Immature natural killer cell (primary cell): ENCODE measurements around the gene ZNF593. TPM values are rescaled to one million over a fixed set of nuclear protein-coding genes. Genes with fewer than 3 reads are reported as not detected.
A peak's percentile ranks its signal among the peaks of the same experiment; 100 is the strongest.

ENCODE experiments used
- DNase-seq, 3 donors: peaks; one replicate each; pipeline ENCODE4 v3.0.0; 2022; ENCODE audit warnings: mixed read lengths in 1 of 3
- H3K27ac Mint-ChIP-seq, 6 donors: one replicate each; pipeline ENCODE4 v1.8.0; 2020; ENCODE audit warnings: mixed read lengths in 6 of 6, mild to moderate bottlenecking in 5 of 6, inconsistent platforms in 4 of 6, moderate library complexity in 3 of 6
- H3K27me3 Mint-ChIP-seq, 3 donors: one replicate each; pipeline ENCODE4 v1.8.0; 2020 to 2021; ENCODE audit warnings: low read depth in 3 of 3, mild to moderate bottlenecking in 3 of 3, mixed read lengths in 3 of 3, moderate library complexity in 3 of 3, inconsistent platforms in 1 of 3
- H3K36me3 Mint-ChIP-seq, 3 donors: one replicate each; pipeline ENCODE4 v1.8.0; 2020; ENCODE audit warnings: mixed read lengths in 3 of 3, inconsistent platforms in 2 of 3, mild to moderate bottlenecking in 2 of 3
- H3K4me1 Mint-ChIP-seq, 2 donors: one replicate each; pipeline ENCODE4 v1.8.0; 2020; ENCODE audit warnings: inconsistent platforms in 2 of 2, mild to moderate bottlenecking in 2 of 2, mixed read lengths in 2 of 2, moderate library complexity in 1 of 2
- H3K4me3 Mint-ChIP-seq, 5 donors: one replicate each; pipeline ENCODE4 v1.8.0; 2020; ENCODE audit warnings: mild to moderate bottlenecking in 5 of 5, mixed read lengths in 5 of 5, inconsistent platforms in 3 of 5, moderate library complexity in 3 of 5
- H3K9me3 Mint-ChIP-seq, 6 donors: one replicate each; pipeline ENCODE4 v1.8.0; 2020; ENCODE audit warnings: mild to moderate bottlenecking in 6 of 6, mixed read lengths in 6 of 6, inconsistent platforms in 4 of 6, moderate library complexity in 3 of 6
- polyA plus RNA-seq, 3 donors: library from polyadenylated mRNA; unstranded; fragments of 300-500 nt; fragmentation: Illumina TruSeq; gene quantifications; one replicate each; pipeline ENCODE4 v1.2.3, GENCODE V29; 2021

Gene ZNF593
- polyA plus RNA-seq, 3 donors from 2014 or later = 11.3 to 31.4 (median 27.1) TPM

- Mint-ChIP-seq H3K9me3 (peaks cover 0 to 2% (median 0%) of the 10 kb centered on the region in 6 donors), H3K4me1 (peaks cover 4 to 6% of the 10 kb centered on the region in 2 donors), H3K27me3 (peaks cover 16 to 20% (median 19%) of the 10 kb centered on the region in 3 donors), H3K36me3 (no peaks in the 10 kb centered on the region), H3K4me3 (no peak overlapping the region), H3K27ac (no peak overlapping the region)
- no peak for DNase-seq
Measured at GRCh38 chr1:26158271-26158907, 11.3 kb upstream of the ZNF593 start.

GRCh38 chr1:26158908-26159742 lies 10.6 kb upstream of the ZNF593 start, which contains the start of gene FAM110D:
TSS of gene FAM110D (plus strand) at chr1:26159079. CDS start at chr1:26161292, 2,213 bp downstream.
- peaks cover 19 to 21% (median 21%) of the 10 kb centered on the region in 3 donors for H3K27me3 Mint-ChIP-seq
- DNase-seq = no peak
- H3K4me3 Mint-ChIP-seq = no peak within 1 kb of the TSS
- no peak within 1 kb of the TSS for H3K27ac Mint-ChIP-seq
- peaks cover 4 to 10% of the 10 kb centered on the region in 2 donors for H3K4me1 Mint-ChIP-seq
- peaks cover 0 to 2% (median 0%) of the 10 kb centered on the region in 6 donors for H3K9me3 Mint-ChIP-seq
- no peaks in the 10 kb centered on the region for H3K36me3 Mint-ChIP-seq

GRCh38 chr1:26159743-26160039 lies 10.0 kb upstream of the ZNF593 start:
- Mint-ChIP-seq H3K27me3 (peaks cover 20 to 21% (median 21%) of the 10 kb centered on the region in 3 donors), H3K36me3 (no peaks in the 10 kb centered on the region), H3K4me1 (peaks cover 4 to 10% of the 10 kb centered on the region in 2 donors), H3K4me3 (no peak overlapping the region), H3K9me3 (peaks cover 0 to 2% (median 0%) of the 10 kb centered on the region in 6 donors), H3K27ac (no peak overlapping the region)
- DNase-seq = no peak

GRCh38 chr1:26160527-26161414 lies 8.9 kb upstream of the ZNF593 start:
- H3K27me3 Mint-ChIP-seq = peaks cover 21 to 28% (median 21%) of the 10 kb centered on the region in 3 donors
- no peak overlapping the region for H3K27ac Mint-ChIP-seq
- H3K9me3 Mint-ChIP-seq = peaks cover 0 to 2% (median 0%) of the 10 kb centered on the region in 6 donors
- H3K36me3 Mint-ChIP-seq = no peaks in the 10 kb centered on the region
- peaks cover 4 to 13% of the 10 kb centered on the region in 2 donors for H3K4me1 Mint-ChIP-seq
- DNase-seq = no peak
- H3K4me3 Mint-ChIP-seq = peak overlapping the region in 2 of 5 donors; percentile 18 to 48

- H3K4me3 Mint-ChIP-seq = peak overlapping the region in 2 of 5 donors; percentile 34 to 62
- no peaks in the 10 kb centered on the region for H3K36me3 Mint-ChIP-seq
- DNase-seq = peak in 2 of 3 donors; percentile 18 to 23
- peaks cover 18 to 28% (median 24%) of the 10 kb centered on the region in 3 donors for H3K27me3 Mint-ChIP-seq
- H3K27ac Mint-ChIP-seq = no peak overlapping the region
- peaks cover 4 to 13% of the 10 kb centered on the region in 2 donors for H3K4me1 Mint-ChIP-seq
- peaks cover 0 to 2% (median 0%) of the 10 kb centered on the region in 6 donors for H3K9me3 Mint-ChIP-seq
Measured at GRCh38 chr1:26161415-26162219, 8.1 kb upstream of the ZNF593 start.

- Mint-ChIP-seq H3K4me3 (peak overlapping the region; percentile 12 to 62 (median 34)), H3K36me3 (no peaks in the 10 kb centered on the region), H3K4me1 (peaks cover 4 to 11% of the 10 kb centered on the region in 2 donors), H3K27me3 (peaks cover 16 to 29% (median 28%) of the 10 kb centered on the region in 3 donors), H3K27ac (no peak overlapping the region), H3K9me3 (peaks cover 0 to 2% (median 0%) of the 10 kb centered on the region in 6 donors)
- DNase-seq = no peak
Measured at GRCh38 chr1:26162220-26162709, 7.4 kb upstream of the ZNF593 start.

GRCh38 chr1:26163684-26164035 lies 6.0 kb upstream of the ZNF593 start:
- H3K9me3 Mint-ChIP-seq = peaks cover 0 to 2% (median 0%) of the 10 kb centered on the region in 6 donors
- no peaks in the 10 kb centered on the region for H3K36me3 Mint-ChIP-seq
- DNase-seq = no peak
- H3K4me1 Mint-ChIP-seq = peaks cover 4 to 11% of the 10 kb centered on the region in 2 donors
- no peak overlapping the region for H3K27ac Mint-ChIP-seq
- peak overlapping the region in 4 of 5 donors; percentile 12 to 46 (median 35) for H3K4me3 Mint-ChIP-seq
- H3K27me3 Mint-ChIP-seq = peaks cover 14 to 28% (median 21%) of the 10 kb centered on the region in 3 donors

GRCh38 chr1:26164036-26164860 lies 5.5 kb upstream of the ZNF593 start:
- Mint-ChIP-seq H3K27ac (no peak overlapping the region), H3K27me3 (peaks cover 14 to 28% (median 16%) of the 10 kb centered on the region in 3 donors), H3K9me3 (peaks cover 0 to 2% (median 0%) of the 10 kb centered on the region in 6 donors), H3K4me3 (peak overlapping the region; percentile 39 to 66 (median 51)), H3K4me1 (peaks cover 4 to 13% of the 10 kb centered on the region in 2 donors), H3K36me3 (no peaks in the 10 kb centered on the region)
- DNase-seq = peak; percentile 44 to 55 (median 52)

GRCh38 chr1:26164861-26165842 lies 4.6 kb upstream of the ZNF593 start:
- no peaks in the 10 kb centered on the region for H3K9me3 Mint-ChIP-seq
- H3K4me3 Mint-ChIP-seq = peak overlapping the region in 4 of 5 donors; percentile 27 to 66 (median 46)
- peaks cover 6 to 17% of the 10 kb centered on the region in 2 donors for H3K4me1 Mint-ChIP-seq
- peaks cover 14 to 21% (median 16%) of the 10 kb centered on the region in 3 donors for H3K27me3 Mint-ChIP-seq
- H3K36me3 Mint-ChIP-seq = no peaks in the 10 kb centered on the region
- DNase-seq = no peak
- H3K27ac Mint-ChIP-seq = no peak overlapping the region

- no peaks in the 10 kb centered on the region for H3K36me3 Mint-ChIP-seq
- H3K27ac Mint-ChIP-seq = peak overlapping the region in 2 of 6 donors; percentile 1 to 15
- no peaks in the 10 kb centered on the region for H3K9me3 Mint-ChIP-seq
- DNase-seq = peak; percentile 16 to 33 (median 25)
- peak overlapping the region in 1 of 5 donors; percentile 14 for H3K4me3 Mint-ChIP-seq
- peaks cover 11 to 22% of the 10 kb centered on the region in 2 donors for H3K4me1 Mint-ChIP-seq
- peaks cover 8 to 21% (median 14%) of the 10 kb centered on the region in 3 donors for H3K27me3 Mint-ChIP-seq
Measured at GRCh38 chr1:26166719-26167281, 2.9 kb upstream of the ZNF593 start.
